HCT116 (cell line): Measurements from ENCODE around the gene DMD. TPM values are rescaled to one million over a fixed set of nuclear protein-coding genes. Genes with fewer than 3 reads are reported as not detected.

Experiments used
- ATAC-seq: fragments of 200-7000 bp; cut with Tn5 transposase; 2 replicates; pipeline ENCODE4 v1.9.1; 2020; ENCODE audit warnings: mild to moderate bottlenecking, moderate library complexity
- BruUV-seq: library from RNA; stranded (reverse); fragments of 400-500 nt; replicated peaks from 2 replicates; lab custom pipeline; 2021; lab: Mats Ljungman, UMichigan
- CTCF ChIA-PET: fragments of 300-600 bp; sonication (Branson Sonifier 250); formaldehyde crosslinking; loops from one replicate; lab custom pipeline; 2021; ENCODE audit warnings: antibody characterized with exemption; lab: Charles Lee
- POLR2A ChIA-PET: fragments of 300-600, 350-600 bp; sonication (Branson Sonifier 250); formaldehyde crosslinking; loops from one replicate; lab custom pipeline; 2021; ENCODE audit warnings: antibody characterized with exemption; lab: Charles Lee
- RAD21 ChIA-PET, 2 experiments: fragments of 300-600 bp; sonication (Branson Sonifier 250); formaldehyde crosslinking; loops; one replicate each; lab custom pipeline; 2023; ENCODE audit warnings: low total read pairs in 2 of 2; ENCODE audit not compliant: uncharacterized antibody in 2 of 2, unreplicated experiment in 2 of 2, low non-redundant PET in 1 of 2; lab: Charles Lee
- DNase-seq: peaks from one replicate; pipeline ENCODE4 v3.0.0-alpha.2; 2010; ENCODE audit warnings: low read depth, low spot score
- H2AFZ ChIP-seq: fragments of 200-600 bp; shearing (Covaris generic), sonication (generic); 2 replicates; pipeline ENCODE4 v1.6.1; 2017; ENCODE audit warnings: low read depth, mixed run types, mixed read lengths, antibody characterized with exemption, low read length; ENCODE audit not compliant: poor library complexity, severe bottlenecking
- H3K27ac ChIP-seq: 2 replicates; pipeline ENCODE4 v1.5.1; 2012; ENCODE audit warnings: low read depth, low read length
- H3K27me3 ChIP-seq: fragments of 200-600 bp; sonication (generic); 2 replicates; pipeline ENCODE4 v1.6.1; 2016; ENCODE audit warnings: mixed run types, low read length, mixed read lengths; ENCODE audit not compliant: insufficient read depth
- H3K36me3 ChIP-seq, 2 experiments: fragments of 200-500 bp in 1 of 2; fragments of 200-600 bp in 1 of 2; sonication (Bioruptor generic) in 1 of 2; sonication (generic) in 1 of 2; 2 replicates each; pipeline versions ENCODE4 v1.5.1 to v1.6.1; 2014 to 2016; ENCODE audit warnings: low read length in 2 of 2, inconsistent platforms in 1 of 2, mixed read lengths in 1 of 2, mixed run types in 1 of 2; ENCODE audit not compliant: insufficient read depth in 2 of 2, control insufficient read depth in 1 of 2
- H3K4me1 ChIP-seq, 2 experiments: fragments of 200-600 bp in 1 of 2; sonication (generic) in 1 of 2; 2 replicates each; pipeline versions ENCODE4 v1.5.1 to v1.6.1; 2012 to 2017; ENCODE audit warnings: low read length in 2 of 2, inconsistent platforms in 1 of 2, mild to moderate bottlenecking in 1 of 2, mixed read lengths in 1 of 2, mixed run types in 1 of 2, moderate library complexity in 1 of 2; ENCODE audit not compliant: insufficient read depth in 2 of 2, control insufficient read depth in 1 of 2
- H3K4me2 ChIP-seq: fragments of 200-600 bp; sonication (generic); 2 replicates; pipeline ENCODE4 v1.6.1; 2017; ENCODE audit warnings: mixed run types, low read length, mixed read lengths
- H3K4me3 ChIP-seq, 2 experiments: fragments of 200-600 bp in 1 of 2; sonication (generic) in 1 of 2; replicated peaks in 1 of 2; 2 replicates each; pipeline ENCODE4 v1.5.1; 2011 to 2016; ENCODE audit warnings: low read length in 2 of 2, control low read depth in 1 of 2, low read depth in 1 of 2, mild to moderate bottlenecking in 1 of 2, mixed read lengths in 1 of 2, mixed run types in 1 of 2
- H3K79me2 ChIP-seq: fragments of 200-600 bp; sonication (generic); 2 replicates; pipeline ENCODE4 v1.6.1; 2017; ENCODE audit warnings: mild to moderate bottlenecking, mixed run types, low read length, moderate library complexity, mixed read lengths; ENCODE audit not compliant: insufficient read depth
- H3K9ac ChIP-seq: fragments of 200-600 bp; sonication (generic); 2 replicates; pipeline ENCODE4 v1.6.1; 2016; ENCODE audit warnings: low read length, mixed read lengths
- H3K9me2 ChIP-seq: fragments of 200-600 bp; sonication (generic), shearing (Covaris generic); 2 replicates; pipeline ENCODE4 v1.6.1; 2017; ENCODE audit warnings: mixed run types, mild to moderate bottlenecking, moderate library complexity; ENCODE audit not compliant: insufficient read depth
- H3K9me3 ChIP-seq, 2 experiments: fragments of 200-500 bp in 1 of 2; fragments of 200-600 bp in 1 of 2; sonication (Bioruptor generic) in 1 of 2; sonication (generic) in 1 of 2; 2 replicates each; pipeline ENCODE4 v1.6.1; 2014 to 2017; ENCODE audit warnings: low read length in 2 of 2, mixed read lengths in 2 of 2, inconsistent platforms in 1 of 2, low read depth in 1 of 2, mild to moderate bottlenecking in 1 of 2, mixed run types in 1 of 2, moderate library complexity in 1 of 2; ENCODE audit not compliant: control insufficient read depth in 1 of 2, insufficient read depth in 1 of 2
- H4K20me1 ChIP-seq: fragments of 200-600 bp; sonication (generic), shearing (Covaris generic); 2 replicates; pipeline ENCODE4 v1.6.1; 2017; ENCODE audit warnings: mixed run types, mild to moderate bottlenecking, moderate library complexity; ENCODE audit not compliant: insufficient read depth
- ATF3 ChIP-seq: IDR thresholded peaks from 2 replicates; pipeline ENCODE4 v1.6.1; 2012
- CBX3 ChIP-seq: IDR thresholded peaks from 2 replicates; pipeline ENCODE4 v1.6.1; 2012; ENCODE audit warnings: low read depth
- EGR1 ChIP-seq: IDR thresholded peaks from 2 replicates; pipeline ENCODE4 v1.6.1; 2012; ENCODE audit warnings: low read depth
- ELF1 ChIP-seq: IDR thresholded peaks from 2 replicates; pipeline ENCODE4 v1.6.1; 2012; ENCODE audit warnings: low read depth, borderline replicate concordance
- EZH2phosphoT487 ChIP-seq: fragments of 200-600 bp; IDR thresholded peaks from 2 replicates; pipeline ENCODE4 v1.6.1; 2018; ENCODE audit warnings: antibody characterized with exemption, borderline replicate concordance
- FOSL1 ChIP-seq: IDR thresholded peaks from 2 replicates; pipeline ENCODE4 v1.6.1; 2012; ENCODE audit warnings: low read depth
- JUND ChIP-seq: IDR thresholded peaks from 2 replicates; pipeline ENCODE4 v1.6.1; 2012
- MAX ChIP-seq: IDR thresholded peaks from 2 replicates; pipeline ENCODE4 v1.6.1; 2012
- POLR2AphosphoS5 ChIP-seq: IDR thresholded peaks from 2 replicates; pipeline ENCODE4 v1.6.1; 2011; ENCODE audit warnings: mild to moderate bottlenecking, low read depth, low read length, moderate library complexity
- SIN3A ChIP-seq: IDR thresholded peaks from 2 replicates; pipeline ENCODE4 v1.6.1; 2012; ENCODE audit warnings: low read depth
- SP1 ChIP-seq: IDR thresholded peaks from 2 replicates; pipeline ENCODE4 v1.6.1; 2012; ENCODE audit warnings: low read depth
- SRF ChIP-seq: IDR thresholded peaks from 2 replicates; pipeline ENCODE4 v1.6.1; 2012; ENCODE audit warnings: low read depth
- TCF7L2 ChIP-seq: IDR thresholded peaks from 2 replicates; pipeline ENCODE4 v1.7.0; 2011; ENCODE audit warnings: borderline replicate concordance, inconsistent platforms; ENCODE audit not compliant: insufficient read depth, insufficient read length; ENCODE audit errors: extremely low read depth
- YY1 ChIP-seq: IDR thresholded peaks from 2 replicates; pipeline ENCODE4 v1.6.1; 2011; ENCODE audit warnings: low read length, low read depth, moderate library complexity, mild to moderate bottlenecking; ENCODE audit not compliant: insufficient replicate concordance; ENCODE audit errors: extremely low read depth
- ZNF274 ChIP-seq: fragments of 200-500 bp; sonication (Bioruptor generic); IDR thresholded peaks from 2 replicates; pipeline ENCODE4 v1.6.1; 2014; ENCODE audit warnings: mild to moderate bottlenecking, low read depth, low read length, inconsistent platforms
- intact Hi-C: fragments of 100-400 bp; cut with micrococcal nuclease; formaldehyde crosslinking; loops from 2 replicates; pipeline ENCODE4 v1.10.0; 2022
- total RNA-seq: library from RNA; stranded (reverse); gene quantifications from one replicate; pipeline ENCODE4 v1.2.1, GENCODE V29; 2021; ENCODE audit not compliant: unreplicated experiment
- TF ChIP-seq, protein P1 (sequence below): IDR thresholded peaks from 2 replicates; pipeline ENCODE4 v1.6.1; 2012; ENCODE audit warnings: low read depth

DMD gene
- total RNA-seq, 1 experiment from 2014 or later, result 0.05 TPM

GRCh38 chrX:31166416-31166815 lies 2044.9 kb downstream of the DMD start:
- ChIA-PET POLR2A (no interaction called here), RAD21 (no interaction called here), CTCF (no interaction called here)
- ATAC-seq (no peak), DNase-seq (no peak)
- H3K27me3 ChIP-seq, result no peaks in the 10 kb centered on the region
- no peak overlapping the region for H3K27ac ChIP-seq
- H3K79me2 ChIP-seq, result no peaks in the 10 kb centered on the region
- H3K36me3 ChIP-seq, result no peaks in the 10 kb centered on the region
- no peak overlapping the region for H3K4me2 ChIP-seq
- H2AFZ ChIP-seq, result no peak overlapping the region
- intact Hi-C loops, result no loop called here
- H3K9me3 ChIP-seq, result no peaks in the 10 kb centered on the region
- no peak overlapping the region for H3K4me3 ChIP-seq
- no peak overlapping the region for H3K9ac ChIP-seq
- TF ChIP-seq EGR1 (no peak), EZH2phosphoT487 (no peak), SIN3A (no peak), ZNF274 (no peak), FOSL1 (no peak), YY1 (no peak), ELF1 (no peak), SP1 (no peak), POLR2AphosphoS5 (no peak)
- no peaks in the 10 kb centered on the region for H3K9me2 ChIP-seq
- H4K20me1 ChIP-seq, result no peaks in the 10 kb centered on the region
- no peaks in the 10 kb centered on the region for H3K4me1 ChIP-seq
- BruUV-seq, result no TSS peak

DNA sequence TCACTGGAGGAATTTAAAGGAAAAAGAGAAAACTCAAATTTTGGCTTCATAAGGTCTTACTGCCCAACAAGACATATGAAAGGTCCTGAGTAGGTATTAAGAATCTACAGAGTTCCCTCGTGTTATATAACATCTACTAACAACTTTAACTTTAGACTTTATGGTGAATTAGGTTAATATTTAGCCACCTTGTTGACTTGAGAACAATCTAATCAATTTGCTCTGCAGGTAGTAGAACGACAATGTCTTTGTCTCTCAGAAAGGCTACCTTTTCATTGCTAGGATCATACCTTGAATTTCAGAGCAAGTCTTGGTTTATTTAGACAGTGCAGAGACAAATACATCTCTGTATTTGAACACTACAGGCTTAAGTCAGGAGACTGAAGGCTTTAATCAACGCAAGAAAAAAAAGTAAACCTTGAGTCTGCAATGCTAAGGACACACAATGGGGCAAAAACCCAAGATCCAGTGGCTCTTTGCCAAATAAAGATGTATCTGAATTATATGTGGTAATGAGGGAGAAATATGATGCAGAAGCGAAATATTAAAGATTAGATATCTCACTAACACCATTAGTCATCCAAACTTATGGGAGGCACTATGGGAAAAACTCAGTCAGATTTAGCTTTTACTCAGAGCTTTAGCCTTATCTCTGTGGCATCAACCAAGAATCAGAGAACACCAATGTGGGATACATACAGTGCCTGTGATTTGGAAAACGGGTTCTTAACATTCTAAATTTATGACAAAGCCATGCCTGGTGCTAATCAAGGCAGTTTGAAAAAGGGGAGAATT lies 2045.9 kb downstream of the DMD start:
- Histone ChIP-seq H3K4me2 (no peak overlapping the region), H3K79me2 (no peaks in the 10 kb centered on the region), H3K27me3 (no peaks in the 10 kb centered on the region), H3K4me1 (no peaks in the 10 kb centered on the region), H3K9ac (no peak overlapping the region), H2AFZ (no peak overlapping the region), H3K36me3 (no peaks in the 10 kb centered on the region), H3K4me3 (no peak overlapping the region), H3K27ac (no peak overlapping the region), H3K9me3 (no peaks in the 10 kb centered on the region), H3K9me2 (no peaks in the 10 kb centered on the region), H4K20me1 (no peaks in the 10 kb centered on the region)
- ATAC-seq (no peak), DNase-seq (no peak)
- ChIA-PET RAD21 (no interaction called here), POLR2A (no interaction called here), CTCF (no interaction called here)
- no TSS peak for BruUV-seq
- intact Hi-C loops, result no loop called here
- no peak for TF ChIP-seq EGR1
- no peak for TF ChIP-seq SP1
- no peak for TF ChIP-seq ZNF274
- no peak for TF ChIP-seq TCF7L2
- no peak for TF ChIP-seq JUND
- TF ChIP-seq MAX, result no peak
- TF ChIP-seq ATF3, result no peak
- TF ChIP-seq FOSL1, result no peak
- TF ChIP-seq SRF, result no peak
- TF ChIP-seq YY1, result no peak
- TF ChIP-seq, protein P1, sequence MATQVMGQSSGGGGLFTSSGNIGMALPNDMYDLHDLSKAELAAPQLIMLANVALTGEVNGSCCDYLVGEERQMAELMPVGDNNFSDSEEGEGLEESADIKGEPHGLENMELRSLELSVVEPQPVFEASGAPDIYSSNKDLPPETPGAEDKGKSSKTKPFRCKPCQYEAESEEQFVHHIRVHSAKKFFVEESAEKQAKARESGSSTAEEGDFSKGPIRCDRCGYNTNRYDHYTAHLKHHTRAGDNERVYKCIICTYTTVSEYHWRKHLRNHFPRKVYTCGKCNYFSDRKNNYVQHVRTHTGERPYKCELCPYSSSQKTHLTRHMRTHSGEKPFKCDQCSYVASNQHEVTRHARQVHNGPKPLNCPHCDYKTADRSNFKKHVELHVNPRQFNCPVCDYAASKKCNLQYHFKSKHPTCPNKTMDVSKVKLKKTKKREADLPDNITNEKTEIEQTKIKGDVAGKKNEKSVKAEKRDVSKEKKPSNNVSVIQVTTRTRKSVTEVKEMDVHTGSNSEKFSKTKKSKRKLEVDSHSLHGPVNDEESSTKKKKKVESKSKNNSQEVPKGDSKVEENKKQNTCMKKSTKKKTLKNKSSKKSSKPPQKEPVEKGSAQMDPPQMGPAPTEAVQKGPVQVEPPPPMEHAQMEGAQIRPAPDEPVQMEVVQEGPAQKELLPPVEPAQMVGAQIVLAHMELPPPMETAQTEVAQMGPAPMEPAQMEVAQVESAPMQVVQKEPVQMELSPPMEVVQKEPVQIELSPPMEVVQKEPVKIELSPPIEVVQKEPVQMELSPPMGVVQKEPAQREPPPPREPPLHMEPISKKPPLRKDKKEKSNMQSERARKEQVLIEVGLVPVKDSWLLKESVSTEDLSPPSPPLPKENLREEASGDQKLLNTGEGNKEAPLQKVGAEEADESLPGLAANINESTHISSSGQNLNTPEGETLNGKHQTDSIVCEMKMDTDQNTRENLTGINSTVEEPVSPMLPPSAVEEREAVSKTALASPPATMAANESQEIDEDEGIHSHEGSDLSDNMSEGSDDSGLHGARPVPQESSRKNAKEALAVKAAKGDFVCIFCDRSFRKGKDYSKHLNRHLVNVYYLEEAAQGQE, result no peak
- no peak for TF ChIP-seq POLR2AphosphoS5
- TF ChIP-seq CBX3, result no peak
- TF ChIP-seq SIN3A, result no peak
